Upper lobe of left lung (tissue), 6 donors: Measurements from ENCODE around the gene PTPRD. TPM values are rescaled to one million over a fixed set of nuclear protein-coding genes. Genes with fewer than 3 reads are reported as not detected.

ENCODE experiments used
- ATAC-seq, 2 donors: fragments of 200-7000 bp; cut with Tn5 transposase; one replicate each; pipeline ENCODE4 v1.9.1; 2022; ENCODE audit warnings: mild to moderate bottlenecking in 2 of 2, moderate library complexity in 2 of 2; ENCODE audit not compliant: low FRiP score in 2 of 2
- DNase-seq, 2 donors: peaks; one replicate each; pipeline ENCODE4 v3.0.0-alpha.2; 2019 to 2020
- H3K27ac ChIP-seq, 4 donors: fragments of 200-600 bp; sonication (generic); one replicate each; pipeline ENCODE4 v1.5.1; 2016 to 2019
- H3K27me3 ChIP-seq, 4 donors: fragments of 200-600 bp; sonication (generic); one replicate each; pipeline ENCODE4 v1.5.1; 2017 to 2019
- H3K36me3 ChIP-seq, 4 donors: fragments of 200-600 bp; sonication (generic); one replicate each; pipeline ENCODE4 v1.5.1; 2016 to 2019
- H3K4me1 ChIP-seq, 4 donors: fragments of 200-600 bp; sonication (generic); one replicate each; pipeline ENCODE4 v1.5.1; 2018 to 2019
- H3K4me3 ChIP-seq, 4 donors: fragments of 200-600 bp; sonication (generic); one replicate each; pipeline ENCODE4 v1.5.1; 2017 to 2019; ENCODE audit warnings: mild to moderate bottlenecking in 2 of 4, moderate library complexity in 1 of 4
- H3K9me3 ChIP-seq, 4 donors: fragments of 200-600 bp; sonication (generic); one replicate each; pipeline ENCODE4 v1.5.1; 2018 to 2019
- CTCF ChIP-seq, 6 experiments: fragments of 450-650 bp in 4 of 6; fragments of 200-600 bp in 2 of 6; sonication (generic) in 2 of 6; IDR thresholded peaks; one replicate each; pipeline ENCODE4 v1.5.1; 2016 to 2019; ENCODE audit warnings: antibody characterized with exemption in 6 of 6
- EP300 ChIP-seq, 4 donors: sonication (generic); formaldehyde crosslinking; IDR thresholded peaks; one replicate each; pipeline ENCODE4 v1.5.1; 2017; ENCODE audit warnings: antibody characterized with exemption in 4 of 4, control low read depth in 2 of 4
- POLR2A ChIP-seq, 4 donors: fragments of 450-650 bp; IDR thresholded peaks; one replicate each; pipeline ENCODE4 v1.5.1; 2016 to 2017; ENCODE audit warnings: antibody characterized with exemption in 4 of 4, mild to moderate bottlenecking in 2 of 4
- POLR2AphosphoS5 ChIP-seq, 2 donors: sonication (generic); formaldehyde crosslinking; IDR thresholded peaks; one replicate each; pipeline ENCODE4 v1.5.1; 2017; ENCODE audit warnings: antibody characterized with exemption in 2 of 2
- WGBS, 2 donors: methylation state at CpG; one replicate each; pipeline ENCODE4 v1.1.5; 2017 to 2018; 5-methylcytosine and 5-hydroxymethylcytosine counted together
- total RNA-seq, 6 donors: library from RNA; depleted of rRNA in 4 of 6; stranded (reverse); fragments of >200 nt in 4 of 6; gene quantifications; one replicate each; pipeline versions ENCODE4 v1.1.0 to v1.2.1, GENCODE V29; 2016 to 2021
- donor health status: DM: no; HTN: no; CAD: no; lungs with moderate emphysema.
- donor health status: DM: no; HTN: yes; CAD: no; lungs with severe emphysema.

Gene PTPRD
- total RNA-seq, 6 donors from 2014 or later, result 7.4 to 46.1 (median 14.5) TPM

- Histone ChIP-seq H3K27me3 (no peaks in the 10 kb centered on the region), H3K4me1 (no peaks in the 10 kb centered on the region), H3K9me3 (no peaks in the 10 kb centered on the region), H3K36me3 (no peaks in the 10 kb centered on the region), H3K4me3 (no peak overlapping the region), H3K27ac (no peak overlapping the region)
- WGBS, 2 donors, result 79 to 89% methylated on average over 6 of the region's 6 CpGs
- no peak for ATAC-seq
- no peak for TF ChIP-seq EP300 (IDR thresholded peaks at IDR 0.05)
- TF ChIP-seq POLR2A (IDR thresholded peaks at IDR 0.05), result no peak
- no peak for TF ChIP-seq CTCF (IDR thresholded peaks at IDR 0.05)
- no peak for TF ChIP-seq POLR2AphosphoS5 (IDR thresholded peaks at IDR 0.05)
- DNase-seq, result no peak
These were observed 639.7 kb downstream of the PTPRD start for GRCh38 chr9:9973062-9973461.

- DNase-seq (no peak), ATAC-seq (no peak)
- Histone ChIP-seq H3K4me3 (no peak overlapping the region), H3K27ac (no peak overlapping the region), H3K9me3 (no peaks in the 10 kb centered on the region), H3K36me3 (no peaks in the 10 kb centered on the region), H3K4me1 (no peaks in the 10 kb centered on the region), H3K27me3 (no peaks in the 10 kb centered on the region)
- TF ChIP-seq CTCF (IDR thresholded peaks at IDR 0.05), result no peak
- TF ChIP-seq EP300 (IDR thresholded peaks at IDR 0.05), result no peak
- TF ChIP-seq POLR2AphosphoS5 (IDR thresholded peaks at IDR 0.05), result no peak
- no peak for TF ChIP-seq POLR2A (IDR thresholded peaks at IDR 0.05)
- WGBS, 2 donors, result 94 to 95% methylated on average over 5 of the region's 5 CpGs
These were observed 642.3 kb downstream of the PTPRD start for GRCh38 chr9:9970514-9970913.

DNA sequence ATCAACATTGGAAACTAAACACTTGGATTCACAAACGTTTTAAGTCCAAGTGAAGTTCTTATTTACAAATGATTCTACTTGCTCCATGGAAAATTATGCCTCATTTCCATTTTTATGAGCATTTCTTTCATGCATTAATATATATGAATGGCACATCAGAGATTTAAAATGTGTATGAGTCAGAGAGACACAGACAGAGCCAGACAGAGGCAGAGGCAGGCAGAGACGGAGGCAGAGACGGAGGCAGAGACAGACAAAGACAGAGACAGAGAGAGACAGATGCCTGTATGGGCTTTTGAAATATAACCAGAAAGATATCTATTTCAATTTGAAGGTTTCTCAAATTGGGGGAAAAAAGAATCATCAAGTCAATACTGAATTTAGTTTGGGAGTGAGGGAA lies 649.0 kb downstream of the PTPRD start:
- ATAC-seq (no peak), DNase-seq (no peak)
- Histone ChIP-seq H3K36me3 (no peaks in the 10 kb centered on the region), H3K4me1 (no peaks in the 10 kb centered on the region), H3K27ac (no peak overlapping the region), H3K4me3 (no peak overlapping the region), H3K9me3 (no peaks in the 10 kb centered on the region), H3K27me3 (no peaks in the 10 kb centered on the region)
- TF ChIP-seq EP300 (IDR thresholded peaks at IDR 0.05), result no peak
- 70 to 83% methylated on average over 3 of the region's 3 CpGs for WGBS, 2 donors

GRCh38 chr9:9961934-9962333 lies 650.9 kb downstream of the PTPRD start:
- DNase-seq, result no peak
- Histone ChIP-seq H3K4me3 (no peak overlapping the region), H3K27ac (no peak overlapping the region), H3K27me3 (no peaks in the 10 kb centered on the region), H3K36me3 (no peaks in the 10 kb centered on the region), H3K9me3 (no peaks in the 10 kb centered on the region), H3K4me1 (no peaks in the 10 kb centered on the region)
- WGBS, 2 donors, result 55 to 76% methylated on average over 1 of the region's 1 CpG
- no peak for ATAC-seq
- no peak for TF ChIP-seq POLR2A (IDR thresholded peaks at IDR 0.05)
- no peak for TF ChIP-seq POLR2AphosphoS5 (IDR thresholded peaks at IDR 0.05)

DNA sequence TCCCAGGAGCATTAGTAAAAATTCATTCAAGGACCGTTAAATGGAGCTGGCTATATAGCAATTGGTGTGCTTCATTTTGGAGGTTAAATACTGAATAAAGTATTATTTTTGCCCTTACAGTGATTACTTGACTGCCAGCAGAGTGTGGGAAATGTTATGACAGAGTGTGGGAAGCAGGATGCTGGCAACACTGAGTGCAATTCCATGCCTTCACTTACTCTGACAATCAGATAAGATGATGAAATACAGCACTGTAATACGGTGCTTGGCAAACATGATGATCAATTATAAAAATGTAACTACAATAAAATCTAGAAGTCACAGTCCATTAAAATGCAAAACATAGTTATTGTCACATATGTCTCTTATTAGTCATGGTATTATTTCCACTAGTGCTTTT lies 651.3 kb downstream of the PTPRD start:
- no peaks in the 10 kb centered on the region for H3K4me1 ChIP-seq
- no peak for ATAC-seq
- DNase-seq, result no peak

More for the DNA sequence above, 651.3 kb downstream of the PTPRD start:
- Histone ChIP-seq H3K9me3 (no peaks in the 10 kb centered on the region), H3K27me3 (no peaks in the 10 kb centered on the region), H3K27ac (no peak overlapping the region), H3K36me3 (no peaks in the 10 kb centered on the region), H3K4me3 (no peak overlapping the region)
- no peak for TF ChIP-seq CTCF (IDR thresholded peaks at IDR 0.05)
- no peak for TF ChIP-seq EP300 (IDR thresholded peaks at IDR 0.05)
- no peak for TF ChIP-seq POLR2A (IDR thresholded peaks at IDR 0.05)
- no peak for TF ChIP-seq POLR2AphosphoS5 (IDR thresholded peaks at IDR 0.05)
- WGBS, 2 donors, result 13 to 27% methylated on average over 2 of the region's 2 CpGs
